Measurements from ENCODE around the gene GPC6.
A peak's percentile ranks its signal among the peaks of the same experiment; 100 is the strongest.

DNA sequence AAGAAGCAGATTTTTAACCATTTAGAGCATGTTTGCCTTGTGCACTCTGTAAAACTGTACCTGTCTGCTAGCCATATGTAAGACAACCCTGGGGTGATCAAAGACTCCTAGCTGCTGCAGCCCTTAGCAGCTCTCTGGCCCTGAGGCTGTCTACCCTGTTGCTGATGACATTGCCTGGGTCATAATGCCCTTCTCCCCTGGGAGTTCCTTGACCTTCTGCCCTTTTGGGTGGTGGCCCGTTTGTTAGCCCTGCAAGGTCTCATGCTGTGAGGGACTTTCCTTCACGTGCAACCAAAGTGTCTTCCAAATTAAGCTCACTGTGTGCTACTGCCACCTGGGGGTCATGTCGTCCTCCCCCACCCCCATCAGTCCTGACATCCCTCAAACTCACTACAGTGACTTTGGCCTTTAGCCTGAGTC, 7.4 kb downstream of the GPC6 start:
- TF ChIP-seq CTCF (IDR thresholded peaks at IDR 0.05; ENCODE audit: poor library complexity) (peak; percentile 21), EZH2 (IDR thresholded peaks at IDR 0.05; ENCODE audit: borderline replicate concordance) (no peak), EZH2phosphoT487 (IDR thresholded peaks at IDR 0.05; ENCODE audit: low read depth, severe bottlenecking, unreplicated experiment) (no peak)
